GM19035 (cell line): Measurements from ENCODE around the gene HES1.
A peak's percentile ranks its signal among the peaks of the same experiment; 100 is the strongest.
"Not testable (repeated sequence)": the region's sequence is repeated elsewhere in the genome, so short reads cannot be mapped to it uniquely, and the experiment has no call there.

ENCODE experiments used
- ATAC-seq: cut with Tn5 transposase; IDR thresholded peaks from one replicate; pipeline ENCODE4 v1.9.1; 2021; ENCODE audit not compliant: unreplicated experiment

The HES1 gene

DNA sequence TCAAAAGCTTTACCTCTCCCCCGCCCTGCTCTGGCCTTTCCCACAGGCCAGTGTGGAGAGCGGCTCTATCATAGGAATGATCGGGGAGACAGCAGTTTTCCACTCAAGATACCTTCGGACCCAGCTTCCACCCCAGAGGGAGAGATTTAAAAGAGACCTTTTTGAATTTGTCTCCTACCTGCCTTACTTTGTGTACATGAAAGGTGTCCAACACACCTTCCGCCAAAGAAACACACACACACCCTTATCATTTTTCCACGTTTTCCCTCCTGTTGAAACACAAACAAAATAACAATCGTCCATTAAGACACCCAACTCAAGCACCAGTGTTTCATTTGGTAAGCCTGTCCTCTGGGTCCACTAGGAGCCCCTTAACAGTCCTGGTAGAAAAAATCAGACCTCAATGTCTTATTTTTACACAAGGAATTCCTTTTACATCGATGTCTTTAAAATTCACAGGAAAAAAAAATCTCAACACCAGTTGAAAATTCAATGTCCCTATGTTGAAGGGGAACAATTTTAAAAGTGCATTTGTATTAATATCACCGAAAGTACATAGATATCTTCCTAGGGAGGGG lies 4.0 kb downstream of the HES1 start:
- ATAC-seq: no peak

DNA sequence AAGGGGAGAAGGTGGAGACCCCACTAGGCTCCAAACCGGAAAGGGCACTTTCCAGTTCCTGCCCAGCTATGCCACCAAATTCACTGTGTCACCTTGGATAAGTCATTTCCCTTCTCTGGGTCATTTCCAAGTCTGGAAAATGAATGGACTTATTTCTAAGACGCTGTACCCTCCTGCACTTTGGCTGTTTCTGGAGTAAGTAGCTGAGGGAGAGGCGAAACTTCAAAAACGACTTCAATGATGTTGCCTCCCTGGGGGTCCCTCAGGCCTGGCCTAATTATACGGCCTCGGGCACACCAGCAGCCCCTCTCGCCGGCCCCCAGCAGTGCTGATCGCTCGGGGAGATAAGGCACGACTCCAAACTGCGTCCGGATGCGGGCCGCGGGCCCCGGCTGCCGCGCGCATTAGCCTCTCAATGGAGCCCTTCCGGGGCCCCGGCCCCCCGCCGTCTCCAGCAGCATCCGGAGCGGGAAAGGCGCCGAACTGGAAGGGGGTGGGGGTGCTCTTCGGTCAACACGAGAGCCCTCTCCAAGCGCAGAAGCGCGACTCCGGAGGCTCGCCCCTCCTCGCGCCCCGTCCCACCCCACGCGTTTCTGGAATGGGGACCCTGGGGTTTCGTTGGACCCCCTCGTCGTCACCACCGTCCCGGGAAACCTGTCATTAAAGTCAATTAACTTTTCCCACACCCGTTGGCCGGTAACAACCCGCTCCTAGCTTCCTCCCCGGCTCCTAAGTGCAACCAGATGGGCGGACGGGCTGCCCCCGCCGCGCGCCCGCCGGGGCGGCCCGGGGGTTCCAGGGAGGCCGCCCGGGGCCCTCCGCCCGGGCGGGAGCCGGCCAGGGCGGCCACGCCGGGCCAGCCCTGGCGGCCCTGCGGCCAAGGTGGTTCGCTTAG lies 4.8 kb downstream of the HES1 start:
- no peak for ATAC-seq

GRCh38 chr3:194141415-194142155 lies 5.6 kb downstream of the HES1 start:
- peak; percentile 48 for ATAC-seq

DNA sequence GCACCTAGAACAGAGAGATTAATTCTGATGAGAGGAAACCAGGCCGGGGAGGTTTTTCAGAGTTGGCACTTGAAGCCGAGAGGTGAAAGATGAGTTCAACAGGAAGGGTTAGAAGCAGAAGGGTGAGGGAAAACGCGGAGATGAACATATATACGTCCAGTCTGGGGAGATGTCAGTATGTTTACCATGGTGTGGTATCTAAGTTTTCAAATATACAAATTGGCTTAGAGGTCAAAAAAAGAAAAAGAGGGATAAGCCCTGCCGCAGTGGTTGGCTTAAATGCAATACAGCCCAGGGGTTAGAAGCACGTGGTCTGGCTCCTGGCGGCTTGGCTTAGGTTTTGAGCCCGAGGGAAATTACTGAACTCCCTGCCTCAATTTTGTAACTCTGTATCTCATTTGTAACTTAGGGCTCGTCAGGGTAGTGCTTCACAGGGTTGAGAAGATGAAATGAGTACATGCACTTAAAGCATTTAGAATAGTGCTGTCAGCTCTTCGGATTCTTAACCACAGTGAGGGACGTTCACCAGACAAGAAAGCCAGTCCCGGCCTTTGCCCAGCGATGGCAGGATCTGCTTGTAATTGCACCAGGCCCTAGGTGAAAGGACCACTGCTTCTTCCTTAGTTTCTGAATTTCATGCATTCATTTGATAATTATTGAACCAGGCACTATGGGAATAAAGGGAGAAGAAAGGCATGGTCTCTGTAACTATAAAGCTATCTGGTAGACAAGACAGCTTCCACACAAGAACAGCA lies 6.4 kb downstream of the HES1 start:
- no peak for ATAC-seq

DNA sequence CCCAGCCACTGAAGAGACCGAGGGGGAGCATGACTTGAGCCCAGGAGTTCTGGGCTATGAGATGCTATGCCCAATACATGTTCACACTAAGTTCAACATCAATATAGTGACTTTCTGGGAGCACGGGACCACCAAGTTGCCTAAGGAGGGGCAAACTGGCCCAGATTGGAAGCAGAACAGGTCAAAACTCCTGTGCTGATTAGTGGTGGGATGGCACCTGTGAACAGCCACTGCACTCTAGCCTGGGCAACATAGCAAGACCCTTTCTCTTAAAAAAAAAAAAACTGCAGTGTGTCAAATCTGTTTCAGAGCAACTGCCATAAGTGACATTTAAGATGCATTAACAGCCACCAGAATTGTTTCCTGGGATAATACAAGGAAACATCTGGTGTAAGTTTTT lies 9.8 kb downstream of the HES1 start:
- ATAC-seq: no peak

- ATAC-seq: no peak
Measured at GRCh38 chr3:194147679-194148078, 11.7 kb downstream of the HES1 start.

DNA sequence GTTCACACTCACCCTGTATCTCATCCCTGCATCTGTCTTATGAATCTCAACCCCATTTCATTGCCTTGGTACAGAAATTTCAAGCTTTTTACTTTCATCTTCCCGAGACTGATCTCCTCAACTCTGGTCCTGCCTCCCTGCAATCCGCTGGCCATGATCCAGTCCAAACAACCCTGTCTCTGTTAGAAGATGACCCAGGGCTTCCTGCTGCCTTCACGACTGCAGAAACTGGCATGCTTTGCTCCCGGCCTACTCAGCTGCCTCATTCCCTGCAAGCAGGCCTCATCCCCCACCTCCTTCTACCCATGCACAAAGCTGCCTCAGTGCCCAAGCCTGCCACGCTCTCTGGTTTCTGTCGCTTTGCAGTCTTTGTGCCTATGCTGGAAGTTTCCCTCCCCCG lies 12.4 kb downstream of the HES1 start:
- no peak for ATAC-seq

DNA sequence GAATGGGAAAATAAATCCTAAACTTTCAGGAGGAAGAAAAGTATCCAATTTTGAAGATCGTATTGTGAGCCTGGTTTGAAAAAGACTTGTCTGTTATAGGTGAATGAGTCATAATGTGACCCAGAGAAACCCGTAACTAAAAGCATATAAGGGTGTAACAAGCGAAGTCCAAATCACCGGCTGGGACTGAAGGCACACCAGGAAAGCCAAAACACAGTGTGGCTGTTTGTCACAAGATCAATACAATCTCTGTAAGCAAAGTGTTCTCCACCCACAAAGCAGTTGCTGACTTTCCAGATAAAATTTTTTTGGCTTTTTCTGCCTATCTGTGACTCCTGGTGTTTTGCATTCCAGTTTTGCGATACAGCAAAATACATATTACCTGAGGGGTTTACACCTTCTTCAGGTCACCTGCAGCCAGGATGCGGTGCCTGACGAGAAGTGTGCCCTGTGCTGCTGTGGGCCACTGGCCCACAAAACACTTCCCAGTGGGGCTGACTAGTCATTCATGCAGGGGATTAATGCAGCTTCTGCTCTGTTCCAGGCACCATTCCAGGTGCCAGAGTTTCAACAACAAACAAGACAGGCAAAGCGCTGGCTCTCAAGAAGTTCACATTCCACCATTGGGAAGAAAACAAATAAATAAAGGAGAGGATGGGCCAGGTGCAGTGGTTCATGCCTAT lies 14.4 kb downstream of the HES1 start:
- no peak for ATAC-seq

DNA sequence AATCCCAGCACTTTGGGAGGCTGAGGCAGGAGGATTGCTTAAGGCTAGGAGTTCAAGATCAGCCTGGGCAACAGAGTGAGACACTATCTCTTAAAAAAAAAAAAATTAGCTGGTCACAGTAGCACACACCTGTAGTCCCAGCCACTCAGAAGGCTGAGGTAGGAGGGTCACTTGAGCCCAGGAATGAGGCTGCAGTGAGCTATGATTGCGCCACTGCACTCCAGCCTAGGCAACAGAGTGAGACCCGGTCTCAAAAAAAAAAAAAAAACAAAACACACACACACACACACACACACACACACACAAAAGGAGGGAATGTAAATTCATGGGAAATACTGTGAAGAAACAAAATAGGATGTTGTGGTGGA lies 15.0 kb downstream of the HES1 start:
- not testable (repeated sequence) for ATAC-seq

- no peak for ATAC-seq
Measured at GRCh38 chr3:194154346-194154745, 18.4 kb downstream of the HES1 start.

- ATAC-seq: no peak
Measured at GRCh38 chr3:194156095-194156494, 20.1 kb downstream of the HES1 start.

DNA sequence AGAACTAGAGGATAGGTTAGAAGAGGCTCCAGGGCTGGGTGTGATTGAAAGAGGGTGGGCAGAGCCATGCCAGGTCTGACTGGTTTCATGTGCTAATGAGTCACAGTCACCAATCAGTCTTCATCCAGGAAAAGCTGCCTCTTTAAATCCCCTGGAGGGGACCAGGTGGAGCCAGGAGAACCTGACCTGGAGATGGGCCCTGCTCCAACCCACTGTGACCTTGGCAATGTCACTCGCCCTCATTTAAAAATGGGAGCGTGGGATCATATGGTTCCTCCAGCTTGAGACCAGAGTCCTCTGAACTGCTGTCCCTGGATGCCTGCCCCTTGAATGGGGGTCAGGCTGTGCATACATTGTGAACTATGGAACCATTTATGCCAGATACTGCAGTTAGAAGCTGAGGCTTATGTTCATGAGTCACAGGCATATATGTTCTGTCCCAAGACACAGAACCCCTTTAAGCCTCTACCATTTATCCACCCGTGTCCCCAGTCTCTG lies 23.0 kb downstream of the HES1 start:
- ATAC-seq: no peak

DNA sequence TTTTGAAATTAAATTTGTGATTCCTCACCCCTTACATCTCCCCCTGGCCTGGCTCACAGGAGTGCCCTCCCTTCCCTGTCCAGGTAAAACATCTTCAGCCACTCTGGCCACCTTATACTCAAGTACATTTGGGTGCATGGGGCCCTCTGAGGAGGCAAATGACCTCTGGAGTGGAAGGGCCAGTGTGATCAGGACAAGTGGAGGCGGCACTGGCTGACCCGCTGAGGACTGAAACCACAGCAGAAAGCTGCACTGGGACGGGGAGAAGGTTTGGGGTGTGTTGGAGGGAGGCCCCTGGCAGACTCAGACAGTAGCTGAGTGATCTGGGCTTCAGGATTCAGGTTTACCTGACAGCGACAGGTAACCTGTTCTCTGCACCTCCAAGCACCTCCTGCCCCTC lies 24.2 kb downstream of the HES1 start:
- no peak for ATAC-seq

DNA sequence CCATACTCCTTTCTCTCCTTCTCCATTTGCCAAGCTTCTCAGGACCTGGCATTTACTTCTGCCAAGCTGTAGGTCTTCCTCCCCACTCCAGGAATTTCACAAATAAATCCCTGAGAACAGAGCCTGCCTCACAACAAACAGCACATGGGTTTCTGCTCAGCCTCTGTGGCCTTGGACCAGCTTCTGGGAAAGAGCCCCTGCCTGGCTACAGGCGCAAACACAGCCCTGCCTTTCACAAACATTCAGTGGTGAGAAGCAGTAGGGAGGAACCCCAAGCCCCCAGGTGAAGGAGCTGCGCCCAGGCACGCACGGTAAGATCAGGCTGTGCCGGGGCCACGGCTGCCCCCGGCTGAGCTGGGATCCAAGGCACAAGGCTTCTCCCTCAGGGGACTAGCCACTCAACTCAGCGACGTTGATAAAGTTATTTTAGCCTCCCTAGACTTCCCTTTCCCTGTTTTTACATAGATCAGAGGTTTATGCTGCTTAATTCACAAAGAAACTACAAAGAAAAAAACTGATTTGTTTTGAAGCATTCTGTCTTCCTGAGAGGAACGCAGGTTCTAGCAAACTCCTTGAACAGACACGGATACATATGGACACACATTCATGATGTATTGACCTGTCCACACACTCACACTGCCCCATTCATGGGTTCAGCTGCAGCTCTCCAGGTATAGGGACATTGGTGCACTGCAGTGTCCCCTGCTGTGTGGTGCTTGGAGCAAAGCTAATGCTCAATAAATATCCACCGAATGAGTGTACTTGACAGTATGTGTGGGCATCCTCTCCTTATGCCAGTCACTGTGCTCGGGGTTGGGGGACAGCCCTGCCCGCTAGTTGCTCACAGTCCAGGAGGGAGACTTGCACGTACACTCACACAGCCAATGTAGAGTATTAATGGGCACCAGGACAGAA lies 25.4 kb downstream of the HES1 start:
- no peak for ATAC-seq

- no peak for ATAC-seq
Measured at GRCh38 chr3:194162070-194162678, 26.2 kb downstream of the HES1 start.

GRCh38 chr3:194162817-194163584 lies 27.1 kb downstream of the HES1 start:
- no peak for ATAC-seq

GRCh38 chr3:194163697-194164096 lies 27.7 kb downstream of the HES1 start:
- ATAC-seq: no peak

- ATAC-seq: no peak
Measured at GRCh38 chr3:194164861-194165260, 28.9 kb downstream of the HES1 start.
